Umbilical cord (tissue), 2 donors: ENCODE data around the gene HES1. TPM values are rescaled to one million over a fixed set of nuclear protein-coding genes. Genes with fewer than 3 reads are reported as not detected.

ENCODE experiments used
- DNase-seq: peaks from one replicate; pipeline ENCODE4 v3.0.0-alpha.2; 2015; ENCODE audit warnings: low spot score
- total RNA-seq: library from RNA; depleted of rRNA; stranded (reverse); fragments of >200 nt; gene quantifications from one replicate; pipeline ENCODE4 v1.2.3, GENCODE V29; 2014; ENCODE audit warnings: low replicate concordance; ENCODE audit not compliant: insufficient read depth

HES1 gene
- total RNA-seq, 1 donor from 2014 or later, result 10.1 TPM

- peak; percentile 84 for DNase-seq
These were observed 30.9 kb downstream of the HES1 start for GRCh38 chr3:194166682-194167479.

DNA sequence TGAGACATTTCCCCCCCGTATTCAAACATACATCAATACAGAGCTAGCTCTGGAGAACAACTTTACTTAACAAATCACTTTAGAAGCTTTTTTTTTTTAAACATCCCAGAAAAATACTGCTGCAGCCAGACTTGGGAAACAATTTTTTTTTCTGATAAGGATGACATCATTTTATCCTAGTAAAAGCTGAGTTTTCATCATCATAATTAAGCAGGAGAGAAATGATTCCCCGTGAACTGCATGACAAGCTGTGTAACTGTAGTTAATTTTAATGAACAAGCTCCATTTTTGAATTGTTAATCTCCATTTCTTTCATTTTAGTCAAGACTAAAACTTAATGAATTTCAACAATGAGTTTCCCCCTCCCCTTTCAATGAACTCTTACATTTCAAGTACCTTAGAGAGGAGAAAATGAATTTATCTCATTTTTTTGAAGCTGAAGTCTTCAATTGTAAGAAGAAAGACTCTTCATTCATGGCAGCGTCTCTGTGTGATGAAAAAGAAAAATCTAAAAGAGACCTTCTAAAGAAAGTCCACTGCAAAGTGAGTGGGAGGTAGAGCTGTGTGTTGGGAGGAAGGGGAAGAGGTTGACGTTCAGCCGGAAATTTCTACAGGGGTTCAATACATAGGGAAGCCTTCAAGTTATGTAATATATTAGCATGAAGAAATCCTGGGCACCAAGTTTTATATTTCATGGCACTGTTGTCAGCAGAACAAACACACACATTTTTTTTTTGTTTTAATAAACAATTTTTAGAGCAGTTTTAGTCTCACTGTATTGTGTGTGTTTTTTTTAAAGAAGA lies 31.7 kb downstream of the HES1 start:
- no peak for DNase-seq

GRCh38 chr3:194168994-194169393 lies 33.0 kb downstream of the HES1 start:
- no peak for DNase-seq

DNA sequence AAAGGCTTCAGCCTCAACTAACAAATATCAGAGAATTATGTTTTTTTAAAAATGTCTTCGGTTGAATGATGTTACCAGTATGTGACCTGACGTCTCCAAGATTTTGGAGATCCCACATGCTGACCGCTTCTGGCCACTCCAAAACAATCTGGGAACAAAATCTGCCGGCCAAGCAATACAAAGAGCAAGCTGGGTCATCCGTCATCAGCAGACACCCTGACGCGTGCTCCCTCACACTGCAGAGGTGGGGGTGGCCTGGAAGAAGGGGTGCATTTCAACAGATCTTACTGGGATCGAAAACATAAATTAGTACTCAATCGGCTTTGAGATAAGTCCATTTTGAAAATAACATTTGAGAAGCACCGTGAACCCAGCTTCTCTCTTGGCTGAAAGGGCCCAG lies 33.6 kb downstream of the HES1 start:
- DNase-seq, result no peak

DNA sequence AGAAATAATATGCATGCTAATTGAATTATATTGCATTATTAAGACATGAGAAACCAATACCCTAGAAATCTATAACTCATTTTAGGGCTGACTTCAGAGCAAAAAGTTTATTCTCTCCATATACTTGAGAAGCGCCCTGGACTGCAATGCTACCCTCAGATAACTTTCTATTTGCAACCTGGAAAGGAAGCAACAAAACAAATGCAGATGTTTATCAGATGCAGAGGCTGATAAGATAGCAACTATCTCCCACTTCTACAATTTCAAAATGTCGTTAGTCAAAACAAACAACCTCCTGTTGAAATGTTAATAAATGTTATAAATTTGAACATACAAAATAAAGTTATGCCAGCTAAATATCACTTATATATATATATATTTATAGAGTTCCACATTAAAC lies 34.8 kb downstream of the HES1 start:
- DNase-seq, result no peak

DNA sequence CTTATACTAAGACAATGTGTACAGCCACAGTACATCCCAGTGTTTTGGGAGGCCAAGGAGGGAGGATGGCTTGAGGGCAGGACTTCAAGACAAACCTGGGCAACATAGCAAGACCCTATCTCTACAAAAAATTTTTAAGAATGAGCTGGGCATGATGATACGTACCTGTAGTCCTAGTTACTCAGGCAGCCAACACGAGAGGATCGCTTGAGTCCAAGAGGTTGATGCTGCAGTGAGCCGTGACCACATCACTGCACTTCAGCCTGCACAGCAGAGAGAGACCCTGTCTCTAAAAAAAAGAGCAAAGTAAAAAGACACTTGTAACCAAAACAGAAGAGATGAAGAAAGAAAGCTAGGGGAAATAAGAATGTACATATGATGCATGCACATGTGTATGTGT lies 38.5 kb downstream of the HES1 start:
- no peak for DNase-seq

DNA sequence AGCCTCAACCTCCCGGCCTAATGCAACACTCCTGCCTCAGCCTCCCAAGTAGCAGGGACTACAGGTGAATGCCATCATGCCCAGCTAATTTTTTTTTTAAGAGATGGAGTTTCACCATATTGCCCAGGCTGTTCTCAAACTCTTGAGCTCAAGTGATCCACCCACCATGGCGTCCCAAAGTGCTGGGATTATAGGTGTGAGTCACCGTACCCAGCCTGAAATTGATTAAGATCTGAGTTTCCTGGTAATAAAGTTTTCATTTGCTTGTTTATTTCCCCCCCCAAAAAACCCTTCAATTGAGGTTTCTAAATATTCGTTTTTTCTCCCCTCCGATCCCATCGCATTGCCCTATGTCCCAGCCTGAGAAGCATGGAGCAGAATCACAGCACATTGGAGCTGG lies 39.0 kb downstream of the HES1 start:
- no peak for DNase-seq

DNA sequence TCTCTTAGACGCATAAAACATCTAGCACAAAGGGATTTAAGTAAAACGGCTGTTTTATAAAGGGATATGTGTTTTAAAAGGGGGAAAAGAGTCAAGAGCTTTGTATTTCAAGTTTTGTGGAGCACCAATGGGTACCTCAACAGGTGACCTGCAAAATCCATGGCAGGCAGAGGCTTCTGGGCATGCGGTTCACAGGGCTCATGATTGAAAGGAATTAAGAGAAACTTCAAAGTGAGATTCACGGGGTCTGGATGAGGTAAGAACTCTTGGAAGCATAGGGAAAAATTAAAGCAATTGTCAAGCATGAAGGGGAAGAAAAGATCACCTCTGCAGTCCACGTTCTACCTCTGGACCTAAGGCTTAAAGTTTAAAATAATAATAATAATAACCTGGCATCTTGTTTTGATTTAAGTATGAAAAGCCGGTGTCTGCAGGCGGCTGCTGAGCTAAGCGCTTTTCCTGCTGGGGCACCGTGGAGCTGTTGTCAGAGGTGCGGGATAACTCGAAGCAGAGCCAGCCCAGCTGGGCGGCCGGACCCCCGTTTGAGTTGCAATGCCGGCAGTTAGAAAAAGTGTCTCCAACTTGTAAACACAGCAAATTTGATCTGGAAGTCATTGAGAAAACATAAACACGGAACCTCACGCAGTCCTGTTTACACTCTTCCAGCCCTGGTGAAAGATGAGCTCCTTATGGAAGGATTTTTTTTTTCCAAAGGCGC lies 40.5 kb downstream of the HES1 start:
- DNase-seq, result no peak

DNA sequence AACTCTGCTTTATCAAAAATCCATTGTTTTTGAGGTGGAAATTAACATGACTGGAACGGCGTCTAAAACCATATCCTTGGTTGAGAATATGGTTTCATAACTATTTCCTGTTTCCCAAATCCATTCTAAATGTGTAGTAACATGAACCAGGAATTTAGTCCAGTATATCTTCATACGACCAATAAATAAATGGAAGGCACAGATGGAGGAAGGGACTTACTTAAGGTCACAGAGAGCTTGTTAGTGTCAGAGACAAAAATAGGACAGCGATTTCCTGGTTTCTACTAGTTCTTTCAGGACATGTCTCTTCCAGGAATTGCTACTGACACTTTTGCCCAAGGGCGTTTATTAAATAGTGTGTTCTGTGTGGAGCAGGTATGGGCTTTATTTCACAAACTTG lies 41.2 kb downstream of the HES1 start:
- DNase-seq, result no peak

- no peak for DNase-seq
These were observed 42.2 kb downstream of the HES1 start for GRCh38 chr3:194178128-194178527.

DNA sequence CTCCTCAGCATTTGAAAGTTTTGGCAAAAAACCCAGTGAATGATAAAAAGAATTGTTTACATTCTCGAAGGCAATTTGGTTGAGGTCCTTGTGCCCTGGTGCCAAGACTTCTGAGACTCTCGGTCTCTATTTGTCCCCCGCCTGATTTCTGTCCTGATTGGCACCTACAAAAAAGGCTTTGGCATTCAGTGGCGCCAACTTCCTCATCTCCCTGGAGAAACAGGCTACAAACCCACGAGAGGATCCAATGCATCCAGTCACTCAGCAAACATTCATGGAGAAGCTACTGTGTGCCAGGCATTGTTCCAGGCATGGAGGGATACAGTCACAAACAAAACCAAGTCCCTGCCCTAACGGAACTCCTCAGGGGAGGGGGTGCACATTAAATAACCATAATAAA lies 42.7 kb downstream of the HES1 start:
- DNase-seq, result no peak

GRCh38 chr3:194180570-194180969 lies 44.6 kb downstream of the HES1 start:
- no peak for DNase-seq

- no peak for DNase-seq
These were observed 45.9 kb downstream of the HES1 start for GRCh38 chr3:194181612-194182529.

- no peak for DNase-seq
These were observed 47.3 kb downstream of the HES1 start for GRCh38 chr3:194183271-194183670.

DNA sequence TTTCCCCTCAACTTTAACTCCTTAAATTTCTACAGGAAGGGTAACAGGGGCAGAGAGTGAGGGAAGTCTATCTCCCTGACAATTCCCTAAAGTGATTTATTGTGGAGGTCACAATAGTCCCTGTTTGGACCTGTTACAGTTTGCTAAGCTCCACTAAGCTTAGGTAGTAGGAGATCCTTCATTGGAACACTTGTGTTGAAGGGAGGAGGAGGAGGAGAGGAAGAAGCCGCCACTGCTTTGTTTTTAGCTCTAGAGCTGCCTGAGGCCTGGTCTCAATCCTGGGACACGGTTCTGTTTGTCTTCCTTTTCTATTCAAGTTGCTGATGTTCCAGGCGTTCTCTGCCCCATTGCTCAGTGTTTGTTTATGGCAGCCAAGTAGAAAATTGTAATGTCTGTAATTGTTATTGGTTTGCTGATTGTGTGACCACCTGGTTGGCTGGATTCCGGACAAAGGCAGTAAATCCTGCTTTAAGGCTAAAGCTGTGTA lies 48.4 kb downstream of the HES1 start:
- no peak for DNase-seq

DNA sequence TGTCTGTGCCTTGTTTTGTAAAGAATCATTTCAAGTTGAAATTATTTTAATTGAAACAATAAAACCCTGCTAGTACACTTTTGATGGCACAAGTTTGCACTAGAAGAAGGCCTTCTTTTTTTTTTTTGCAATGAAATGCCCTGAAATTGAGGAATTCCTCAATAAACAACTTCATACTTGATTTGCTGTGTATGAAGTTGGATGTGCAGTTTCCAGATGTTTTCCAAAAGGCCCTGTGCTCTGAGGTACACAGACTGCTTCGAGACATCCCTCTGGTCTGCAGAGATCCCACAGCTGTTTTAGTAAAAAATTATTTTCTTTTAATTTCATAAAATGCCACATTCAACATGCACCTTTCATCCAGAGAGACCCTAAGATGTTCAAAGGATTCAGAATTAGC lies 48.9 kb downstream of the HES1 start:
- no peak for DNase-seq

DNA sequence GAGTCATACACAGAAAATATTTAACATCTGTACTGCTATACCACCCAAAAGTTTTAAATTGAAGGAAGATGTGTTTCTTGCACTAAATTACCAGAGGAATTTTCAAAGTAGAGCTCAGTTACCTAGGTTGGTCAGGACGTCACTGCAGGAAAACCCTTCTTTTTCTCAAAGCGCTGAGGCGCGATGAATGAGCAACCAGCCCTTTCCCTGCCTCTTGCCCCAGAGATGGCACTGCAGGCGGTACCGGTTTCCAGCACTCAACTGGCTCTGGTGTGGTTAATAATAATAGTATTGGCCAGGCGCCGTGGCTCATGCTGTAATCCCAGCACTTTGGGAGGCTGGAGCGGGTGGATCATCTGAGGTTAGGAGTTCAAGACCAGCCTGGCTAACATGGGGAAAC lies 49.3 kb downstream of the HES1 start:
- no peak for DNase-seq

DNA sequence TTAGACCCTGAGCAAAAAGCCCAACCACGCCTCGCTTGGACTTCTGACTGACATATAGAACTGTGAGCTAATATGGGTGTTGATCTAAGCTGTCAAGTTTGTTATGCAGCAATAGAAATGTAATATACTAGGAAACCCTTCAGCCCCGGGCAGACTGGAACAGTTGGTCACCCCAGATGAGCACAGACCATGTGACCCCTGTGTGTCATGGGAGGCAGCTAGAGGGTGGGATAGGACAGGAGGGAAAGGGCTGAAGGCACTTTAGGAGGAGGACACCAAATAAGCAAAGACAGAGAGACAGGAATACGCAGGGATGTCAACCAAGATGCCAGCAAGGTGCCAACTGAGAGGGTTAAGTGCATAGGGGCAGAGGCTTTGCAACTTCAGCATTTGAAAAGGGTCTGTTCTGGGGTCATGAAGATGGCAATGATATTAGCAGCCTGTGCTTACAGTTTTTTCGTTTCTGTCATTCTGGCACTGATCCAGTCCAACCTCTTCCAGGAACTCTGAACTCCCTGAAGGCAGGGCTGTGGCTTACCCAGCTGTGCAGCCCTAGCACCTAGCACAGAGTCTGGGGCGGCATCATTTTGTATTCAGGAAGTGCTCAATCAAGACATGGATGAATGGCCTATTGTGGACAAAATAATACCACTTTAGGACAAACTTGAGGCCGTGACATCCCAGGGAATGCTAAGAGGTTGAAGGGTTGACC lies 51.4 kb downstream of the HES1 start:
- no peak for DNase-seq
